ENCODE data around the gene HIPK3. TPM values are rescaled to one million over a fixed set of nuclear protein-coding genes. Genes with fewer than 3 reads are reported as not detected.
"Not testable (repeated sequence)": the region's sequence is repeated elsewhere in the genome, so short reads cannot be mapped to it uniquely, and the experiment has no call there.

The HIPK3 gene
- total RNA-seq, 1 donor from 2014 or later = 107 TPM

GRCh38 chr11:33258631-33259205 is 1.5 kb downstream of the HIPK3 start:
- peak; percentile 58 to 64 for DNase-seq (ENCODE audit: low read depth in 2 of 2)

- no peak for DNase-seq (ENCODE audit: low read depth in 2 of 2)
Observed at GRCh38 chr11:33259869-33260268, 2.7 kb downstream of the HIPK3 start.

GRCh38 chr11:33261350-33261749 is 4.2 kb downstream of the HIPK3 start:
- not testable (repeated sequence) for DNase-seq (ENCODE audit: low read depth in 2 of 2)

GRCh38 chr11:33262011-33262645 is 4.9 kb downstream of the HIPK3 start:
- DNase-seq (ENCODE audit: low read depth in 2 of 2) = no peak

- DNase-seq (ENCODE audit: low read depth in 2 of 2) = no peak
Observed at GRCh38 chr11:33263549-33263948, 6.4 kb downstream of the HIPK3 start.

GRCh38 chr11:33264926-33265325 is 7.7 kb downstream of the HIPK3 start:
- DNase-seq (ENCODE audit: low read depth in 2 of 2) = no peak

GRCh38 chr11:33266393-33267215 is 9.4 kb downstream of the HIPK3 start:
- DNase-seq (ENCODE audit: low read depth in 2 of 2) = peak; percentile 19 to 34

GRCh38 chr11:33268945-33269540 is 11.9 kb downstream of the HIPK3 start:
- peak in 1 of 2 donors; percentile 9 for DNase-seq (ENCODE audit: low read depth in 2 of 2)

GRCh38 chr11:33269822-33270221 is 12.6 kb downstream of the HIPK3 start:
- DNase-seq (ENCODE audit: low read depth in 2 of 2) = no peak

GRCh38 chr11:33271059-33271458 is 13.9 kb downstream of the HIPK3 start:
- DNase-seq (ENCODE audit: low read depth in 2 of 2) = no peak

- no peak for DNase-seq (ENCODE audit: low read depth in 2 of 2)
Observed at GRCh38 chr11:33272338-33273107, 15.3 kb downstream of the HIPK3 start.

- no peak for DNase-seq (ENCODE audit: low read depth in 2 of 2)
Observed at GRCh38 chr11:33273656-33274055, 16.5 kb downstream of the HIPK3 start.

- no peak for DNase-seq (ENCODE audit: low read depth in 2 of 2)
Observed at GRCh38 chr11:33280411-33280810, 23.2 kb downstream of the HIPK3 start.

- DNase-seq (ENCODE audit: low read depth in 2 of 2) = no peak
Observed at GRCh38 chr11:33281758-33282157, 24.6 kb downstream of the HIPK3 start.

- DNase-seq (ENCODE audit: low read depth in 2 of 2) = no peak
Observed at GRCh38 chr11:33284818-33285217, 27.6 kb downstream of the HIPK3 start.

GRCh38 chr11:33290319-33290718 is 33.1 kb downstream of the HIPK3 start:
- DNase-seq (ENCODE audit: low read depth in 2 of 2) = no peak

GRCh38 chr11:33291004-33291777 is 34.0 kb downstream of the HIPK3 start:
- DNase-seq (ENCODE audit: low read depth in 2 of 2) = no peak

GRCh38 chr11:33292311-33292710 is 35.1 kb downstream of the HIPK3 start:
- DNase-seq (ENCODE audit: low read depth in 2 of 2) = no peak

- DNase-seq (ENCODE audit: low read depth in 2 of 2) = no peak
Observed at GRCh38 chr11:33294224-33294623, 37.0 kb downstream of the HIPK3 start.

- no peak for DNase-seq (ENCODE audit: low read depth in 2 of 2)
Observed at GRCh38 chr11:33294797-33295196, 37.6 kb downstream of the HIPK3 start.

- no peak for DNase-seq (ENCODE audit: low read depth in 2 of 2)
Observed at GRCh38 chr11:33296695-33297094, 39.5 kb downstream of the HIPK3 start.

All from lung microvascular endothelial cell (primary cell).